Measurements from ENCODE around the gene OR10H2. TPM values are rescaled to one million over a fixed set of nuclear protein-coding genes. Genes with fewer than 3 reads are reported as not detected.
"Not testable (repeated sequence)": the region's sequence is repeated elsewhere in the genome, so short reads cannot be mapped to it uniquely, and the experiment has no call there.

OR10H2 gene
- total RNA-seq, 1 donor = not detected

- no peaks in the 10 kb centered on the region for H3K9me3 ChIP-seq (ENCODE audit: low read depth, low read length)
- H3K4me3 ChIP-seq (ENCODE audit: low read length) = no peak overlapping the region
- no peaks in the 10 kb centered on the region for H3K27me3 ChIP-seq (ENCODE audit: insufficient read depth, low read length)
- H3K4me1 ChIP-seq (ENCODE audit: insufficient read depth, low read length) = no peaks in the 10 kb centered on the region
These were observed 4.6 kb downstream of the OR10H2 start for GRCh38 chr19:15732388-15732787.

- Histone ChIP-seq H3K27me3 (ENCODE audit: insufficient read depth, low read length) (no peaks in the 10 kb centered on the region), H3K4me3 (ENCODE audit: low read length) (no peak overlapping the region), H3K4me1 (ENCODE audit: insufficient read depth, low read length) (no peaks in the 10 kb centered on the region), H3K9me3 (ENCODE audit: low read depth, low read length) (no peaks in the 10 kb centered on the region)
These were observed 6.1 kb downstream of the OR10H2 start for GRCh38 chr19:15733895-15734294.

- H3K4me1 ChIP-seq (ENCODE audit: insufficient read depth, low read length) = no peaks in the 10 kb centered on the region
- H3K4me3 ChIP-seq (ENCODE audit: low read length) = no peak within 1 kb of the TSS
- H3K9me3 ChIP-seq (ENCODE audit: low read depth, low read length) = peaks cover 13% of the 10 kb centered on the region
- peaks cover 2% of the 10 kb centered on the region for H3K27me3 ChIP-seq (ENCODE audit: insufficient read depth, low read length)
These were observed 9.9 kb downstream of the OR10H2 start, which contains the start of gene OR10H3 for GRCh38 chr19:15737722-15738121. Gene OR10H3 (plus strand): TSS chr19:15737985. CDS start chr19:15741393, 3,408 bp downstream.

- peaks cover 13% of the 10 kb centered on the region for H3K9me3 ChIP-seq (ENCODE audit: low read depth, low read length)
- peaks cover 11% of the 10 kb centered on the region for H3K27me3 ChIP-seq (ENCODE audit: insufficient read depth, low read length)
- no peak overlapping the region for H3K4me3 ChIP-seq (ENCODE audit: low read length)
- no peaks in the 10 kb centered on the region for H3K4me1 ChIP-seq (ENCODE audit: insufficient read depth, low read length)
These were observed 13.0 kb downstream of the OR10H2 start for GRCh38 chr19:15740785-15741184.

GRCh38 chr19:15748239-15748638 is 20.4 kb downstream of the OR10H2 start:
- Histone ChIP-seq H3K4me1 (ENCODE audit: insufficient read depth, low read length) (no peaks in the 10 kb centered on the region), H3K4me3 (ENCODE audit: low read length) (no peak overlapping the region), H3K27me3 (ENCODE audit: insufficient read depth, low read length) (peaks cover 69% of the 10 kb centered on the region), H3K9me3 (ENCODE audit: low read depth, low read length) (no peaks in the 10 kb centered on the region)

GRCh38 chr19:15758379-15758778 is 30.6 kb downstream of the OR10H2 start:
- H3K4me3 ChIP-seq (ENCODE audit: low read length) = no peak overlapping the region
- H3K27me3 ChIP-seq (ENCODE audit: insufficient read depth, low read length) = peaks cover 63% of the 10 kb centered on the region
- no peaks in the 10 kb centered on the region for H3K4me1 ChIP-seq (ENCODE audit: insufficient read depth, low read length)
- no peaks in the 10 kb centered on the region for H3K9me3 ChIP-seq (ENCODE audit: low read depth, low read length)

GRCh38 chr19:15759962-15760565 is 32.2 kb downstream of the OR10H2 start:
- Histone ChIP-seq H3K9me3 (ENCODE audit: low read depth, low read length) (no peaks in the 10 kb centered on the region), H3K4me1 (ENCODE audit: insufficient read depth, low read length) (no peaks in the 10 kb centered on the region), H3K4me3 (ENCODE audit: low read length) (no peak overlapping the region), H3K27me3 (ENCODE audit: insufficient read depth, low read length) (peaks cover 64% of the 10 kb centered on the region)

GRCh38 chr19:15769586-15769985 is 41.8 kb downstream of the OR10H2 start:
- Histone ChIP-seq H3K4me3 (ENCODE audit: low read length) (no peak overlapping the region), H3K4me1 (ENCODE audit: insufficient read depth, low read length) (no peaks in the 10 kb centered on the region), H3K27me3 (ENCODE audit: insufficient read depth, low read length) (peaks cover 12% of the 10 kb centered on the region), H3K9me3 (ENCODE audit: low read depth, low read length) (no peaks in the 10 kb centered on the region)

- H3K27me3 ChIP-seq (ENCODE audit: insufficient read depth, low read length); H3K4me3 ChIP-seq (ENCODE audit: low read length); H3K9me3 ChIP-seq (ENCODE audit: low read depth, low read length); H3K4me1 ChIP-seq (ENCODE audit: insufficient read depth, low read length): not testable (repeated sequence)
These were observed 46.3 kb downstream of the OR10H2 start for GRCh38 chr19:15774159-15774558.

- Histone ChIP-seq H3K4me3 (ENCODE audit: low read length) (no peak overlapping the region), H3K27me3 (ENCODE audit: insufficient read depth, low read length) (peaks cover 6% of the 10 kb centered on the region), H3K4me1 (ENCODE audit: insufficient read depth, low read length) (no peaks in the 10 kb centered on the region), H3K9me3 (ENCODE audit: low read depth, low read length) (no peaks in the 10 kb centered on the region)
These were observed 47.4 kb downstream of the OR10H2 start for GRCh38 chr19:15775249-15775648.

- Histone ChIP-seq H3K4me3 (ENCODE audit: low read length) (no peak overlapping the region), H3K27me3 (ENCODE audit: insufficient read depth, low read length) (peaks cover 6% of the 10 kb centered on the region), H3K9me3 (ENCODE audit: low read depth, low read length) (no peaks in the 10 kb centered on the region), H3K4me1 (ENCODE audit: insufficient read depth, low read length) (no peaks in the 10 kb centered on the region)
These were observed 48.4 kb downstream of the OR10H2 start for GRCh38 chr19:15776264-15776663.

GRCh38 chr19:15776991-15777970 is 49.5 kb downstream of the OR10H2 start:
- Histone ChIP-seq H3K4me1 (ENCODE audit: insufficient read depth, low read length) (no peaks in the 10 kb centered on the region), H3K4me3 (ENCODE audit: low read length) (no peak overlapping the region), H3K9me3 (ENCODE audit: low read depth, low read length) (no peaks in the 10 kb centered on the region), H3K27me3 (ENCODE audit: insufficient read depth, low read length) (peaks cover 6% of the 10 kb centered on the region)

Other genes with a start within 250 kb of the OR10H2 start
- not detected for gene PGLYRP2, start 248.5 kb upstream of the OR10H2 start, total RNA-seq
- 0.21 TPM for gene CYP4F22, start 219.5 kb upstream of the OR10H2 start, total RNA-seq
- gene CYP4F8, start 112.8 kb upstream of the OR10H2 start, total RNA-seq = under 0.01 TPM
- gene CYP4F3, start 87.1 kb upstream of the OR10H2 start, total RNA-seq = 0.52 TPM
- 0.42 TPM for gene CYP4F12, start 54.9 kb upstream of the OR10H2 start, total RNA-seq
- gene OR10H3, start 10.0 kb downstream of the OR10H2 start, total RNA-seq = not detected
- under 0.01 TPM for gene OR10H5, start 59.6 kb downstream of the OR10H2 start, total RNA-seq
- not detected for gene OR10H1, start 87.6 kb downstream of the OR10H2 start, total RNA-seq
- gene CYP4F2, start 170.1 kb downstream of the OR10H2 start, total RNA-seq = not detected
- not detected for gene CYP4F11, start 206.5 kb downstream of the OR10H2 start, total RNA-seq
- gene OR10H4, start 221.0 kb downstream of the OR10H2 start, total RNA-seq = not detected

Data from mononuclear cell (primary cell).